ENCODE data around the gene AFDN. TPM values are rescaled to one million over a fixed set of nuclear protein-coding genes. Genes with fewer than 3 reads are reported as not detected.
A peak's percentile ranks its signal among the peaks of the same experiment; 100 is the strongest.

The AFDN gene
- total and polyA plus RNA-seq, 2 of the 8 experiments (the other 6 are each of a cell fraction or from before 2014, with no cell fraction given): 53.4 to 192 TPM

GRCh38 chr6:167805349-167806060 lies 21.2 kb upstream of the AFDN start:
- no peak overlapping the region for H3K23ac ChIP-seq (ENCODE audit: insufficient read length)
- TF ChIP-seq CHD2 (IDR thresholded peaks at IDR 0.05; ENCODE audit: low read length) (no peak), HDAC2 (IDR thresholded peaks at IDR 0.05; ENCODE audit: borderline replicate concordance in 1 of 2, low read depth in 2 of 2, low read length in 2 of 2) (no peak), FOSL1 (IDR thresholded peaks at IDR 0.05; ENCODE audit: insufficient read depth, low read depth, low read length) (no peak), KDM5A (IDR thresholded peaks at IDR 0.05; ENCODE audit: low read length) (no peak), RFX5 (IDR thresholded peaks at IDR 0.05; ENCODE audit: borderline replicate concordance, low read depth, low read length) (no peak), RNF2 (IDR thresholded peaks at IDR 0.05; ENCODE audit: borderline replicate concordance, low read depth, low read length, missing control alignments, poor library complexity, severe bottlenecking) (no peak), GTF2F1 (IDR thresholded peaks at IDR 0.05; ENCODE audit: borderline replicate concordance, low read depth, low read length) (no peak), EZH2 (IDR thresholded peaks at IDR 0.05; ENCODE audit: low read depth, low read length, severe bottlenecking) (no peak), SRF (IDR thresholded peaks at IDR 0.05; ENCODE audit: low read depth, low read length) (no peak), JUN (IDR thresholded peaks at IDR 0.05; ENCODE audit: low read depth, low read length) (no peak)
- TF ChIP-seq, protein P1, sequence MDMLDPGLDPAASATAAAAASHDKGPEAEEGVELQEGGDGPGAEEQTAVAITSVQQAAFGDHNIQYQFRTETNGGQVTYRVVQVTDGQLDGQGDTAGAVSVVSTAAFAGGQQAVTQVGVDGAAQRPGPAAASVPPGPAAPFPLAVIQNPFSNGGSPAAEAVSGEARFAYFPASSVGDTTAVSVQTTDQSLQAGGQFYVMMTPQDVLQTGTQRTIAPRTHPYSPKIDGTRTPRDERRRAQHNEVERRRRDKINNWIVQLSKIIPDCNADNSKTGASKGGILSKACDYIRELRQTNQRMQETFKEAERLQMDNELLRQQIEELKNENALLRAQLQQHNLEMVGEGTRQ (IDR thresholded peaks at IDR 0.05; ENCODE audit: low read length): no peak

More at GRCh38 chr6:167805349-167806060, 21.2 kb upstream of the AFDN start:
- Histone ChIP-seq H3K4ac (replicated peaks; ENCODE audit: insufficient read length, low read depth, low read length) (no peak overlapping the region), H3K4me1 (replicated peaks in 1 of 4; ENCODE audit: control insufficient read depth in 3 of 4, insufficient read depth in 4 of 4, low read length in 3 of 4) (no peaks in the 10 kb centered on the region), H3K9me3 (ENCODE audit: insufficient read depth in 2 of 2, low read depth in 1 of 2, low read length in 1 of 2) (no peaks in the 10 kb centered on the region), H3K23me2 (ENCODE audit: low read depth, low read length) (no peaks in the 10 kb centered on the region), H4K8ac (ENCODE audit: extremely low read depth, insufficient read depth, low read length) (no peak overlapping the region), H3K4me2 (ENCODE audit: insufficient read depth in 1 of 2, low read depth in 2 of 2, low read length in 2 of 2) (no peak overlapping the region), H3K4me3 (ENCODE audit: extremely low read depth in 1 of 4, insufficient read depth in 2 of 4, low read depth in 3 of 4, low read length in 4 of 4) (no peak overlapping the region), H3K27ac (ENCODE audit: low read depth, low read length) (no peak overlapping the region), H3K14ac (ENCODE audit: insufficient read length) (no peak overlapping the region), H2BK5ac (ENCODE audit: low read depth, low read length) (no peak overlapping the region), H3K18ac (ENCODE audit: extremely low read depth, low read length) (no peak overlapping the region), H4K91ac (replicated peaks; ENCODE audit: insufficient read length, low read length) (no peak overlapping the region), H4K20me1 (replicated peaks in 1 of 2; ENCODE audit: control insufficient read depth in 1 of 2, insufficient read depth in 2 of 2, low read length in 2 of 2) (no peaks in the 10 kb centered on the region), H2BK120ac (replicated peaks; ENCODE audit: low read depth, low read length) (no peak overlapping the region), H2BK15ac (ENCODE audit: low read length) (no peak overlapping the region), H3K56ac (replicated peaks; ENCODE audit: insufficient read length, low read depth, low read length) (no peak overlapping the region), H3K36me3 (ENCODE audit: control insufficient read depth in 2 of 4, insufficient read depth in 4 of 4, low read length in 3 of 4) (no peaks in the 10 kb centered on the region), H2BK20ac (ENCODE audit: low read length) (no peak overlapping the region), H2BK12ac (ENCODE audit: low read depth, low read length) (no peak overlapping the region), H3K79me2 (ENCODE audit: control insufficient read depth in 1 of 2, insufficient read depth in 2 of 2, low read length in 2 of 2) (no peaks in the 10 kb centered on the region), H3K79me1 (ENCODE audit: low read depth, low read length) (no peaks in the 10 kb centered on the region), H3K27me3 (replicated peaks in 1 of 4; ENCODE audit: control insufficient read depth in 3 of 4, extremely low read depth in 1 of 4, insufficient read depth in 3 of 4, low read length in 3 of 4) (no peaks in the 10 kb centered on the region; a peak in 1 of 7 replicates), H2AK5ac (ENCODE audit: low read depth, low read length) (no peak overlapping the region), H4K5ac (ENCODE audit: insufficient read length, low read depth, low read length) (no peak overlapping the region), H3K9ac (replicated peaks in 1 of 4; ENCODE audit: extremely low read depth in 1 of 4, low read depth in 3 of 4, low read length in 3 of 4) (no peak overlapping the region), H2AFZ (ENCODE audit: low read length) (no peak overlapping the region)
- DNase-seq (ENCODE audit: low read depth in 1 of 2, low spot score in 2 of 2): peak in 1 of 2 experiments; percentile 8
- 89% methylated on average over 8 of the region's 8 CpGs; no CpG with 5 or more reads in 1 of the 2 experiments for WGBS, 2 experiments (ENCODE audit: extremely low coverage in 1 of 2, insufficient coverage in 1 of 2, insufficient read length in 1 of 2, insufficient replicate concordance in 2 of 2, low coverage in 1 of 2, low lambda C conversion rate in 2 of 2, missing lambda C conversion rate in 1 of 2)
- CTCF ChIA-PET (ENCODE audit: partially characterized antibody): interaction anchor here (1.2 kb wide), 1 partner anchor 23 kb away, joined by 3 read pairs; no protein-coding TSS in a partner anchor
- POLR2A ChIA-PET (ENCODE audit: partially characterized antibody): interaction anchor here (1.5 kb wide), 1 partner anchor 128 kb away, joined by 3 read pairs; no protein-coding TSS in a partner anchor
- no peak for FAIRE-seq

All from H1 (cell line).